SJSA1 (cell line): ENCODE measurements around the gene NCF4. TPM values are rescaled to one million over a fixed set of nuclear protein-coding genes. Genes with fewer than 3 reads are reported as not detected.
A peak's percentile ranks its signal among the peaks of the same experiment; 100 is the strongest.

Source experiments
- DNase-seq, 2 experiments: peaks; one replicate each; pipeline ENCODE4 v3.0.0-alpha.2; 2015 to 2020; ENCODE audit warnings: low spot score in 2 of 2, low read depth in 1 of 2
- H3K27ac ChIP-seq: fragments of 250-450 bp; sonication (Bioruptor Pico); 2 replicates; pipeline ENCODE4 v1.5.1; 2020; ENCODE audit warnings: mild to moderate bottlenecking, moderate library complexity
- H3K27me3 ChIP-seq: fragments of 250-450 bp; sonication (Bioruptor Pico); replicated peaks from 2 replicates; pipeline ENCODE4 v1.5.1; 2020; ENCODE audit warnings: mild to moderate bottlenecking, moderate library complexity
- H3K36me3 ChIP-seq: fragments of 250-450 bp; sonication (Bioruptor Pico); 2 replicates; pipeline ENCODE4 v1.5.1; 2020; ENCODE audit warnings: mild to moderate bottlenecking
- H3K4me1 ChIP-seq: fragments of 250-450 bp; sonication (Bioruptor Pico); replicated peaks from 2 replicates; pipeline ENCODE4 v1.6.1; 2021; ENCODE audit warnings: mild to moderate bottlenecking
- H3K4me3 ChIP-seq: fragments of 250-450 bp; sonication (Bioruptor Pico); 2 replicates; pipeline ENCODE4 v1.5.1; 2020; ENCODE audit warnings: mild to moderate bottlenecking
- H3K9me3 ChIP-seq: fragments of 250-450 bp; sonication (Bioruptor Pico); replicated peaks from 2 replicates; pipeline ENCODE4 v1.5.1; 2020; ENCODE audit warnings: mild to moderate bottlenecking
- total RNA-seq: library from RNA; depleted of rRNA; stranded (reverse); fragments of >200 nt; shearing (Covaris generic); gene quantifications from 2 replicates; pipeline ENCODE4 v1.2.3, GENCODE V29; 2014

NCF4 gene
- total RNA-seq, 1 experiment from 2014 or later, result not detected

- no peaks in the 10 kb centered on the region for H3K36me3 ChIP-seq
- H3K4me3 ChIP-seq, result no peak overlapping the region
- H3K27me3 ChIP-seq, result no peaks in the 10 kb centered on the region
- H3K4me1 ChIP-seq, result no peaks in the 10 kb centered on the region
- H3K27ac ChIP-seq, result no peak overlapping the region
- no peaks in the 10 kb centered on the region for H3K9me3 ChIP-seq
- no peak for DNase-seq
Observed at GRCh38 chr22:36863979-36864378, 3.2 kb downstream of the NCF4 start.

DNA sequence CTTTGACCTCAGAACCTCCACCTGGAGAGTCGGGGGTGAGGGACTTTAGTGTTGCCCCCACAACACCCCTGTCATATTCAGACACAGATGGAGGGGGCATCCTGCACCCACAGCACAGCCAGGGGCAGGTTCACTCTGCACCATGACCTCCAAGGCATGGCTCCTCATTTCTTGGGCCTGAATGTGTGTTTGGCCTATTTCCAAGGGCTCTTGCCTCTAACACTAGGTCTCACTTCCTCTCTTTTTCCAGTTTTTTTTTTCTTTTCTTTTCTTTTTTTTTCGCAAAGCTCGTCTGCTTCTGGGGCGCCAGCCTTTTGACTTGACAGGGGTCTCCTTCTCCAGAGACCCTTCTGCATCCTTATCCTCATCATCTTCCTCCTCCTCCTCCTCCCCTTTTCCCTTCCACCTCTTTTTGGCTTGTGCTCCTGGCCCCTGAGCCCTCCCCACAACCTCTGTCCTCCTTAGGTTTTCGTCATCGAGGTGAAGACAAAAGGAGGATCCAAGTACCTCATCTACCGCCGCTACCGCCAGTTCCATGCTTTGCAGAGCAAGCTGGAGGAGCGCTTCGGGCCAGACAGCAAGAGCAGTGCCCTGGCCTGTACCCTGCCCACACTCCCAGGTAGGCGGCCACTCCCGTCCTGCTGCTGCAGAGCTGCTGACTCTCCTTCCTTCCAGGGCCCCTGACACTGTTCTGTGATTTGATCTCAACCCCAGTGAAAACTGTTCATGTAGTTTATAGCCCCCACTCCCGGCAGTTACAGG, 3.8 kb downstream of the NCF4 start:
- Histone ChIP-seq H3K4me1 (no peaks in the 10 kb centered on the region), H3K4me3 (no peak overlapping the region), H3K27ac (no peak overlapping the region), H3K36me3 (no peaks in the 10 kb centered on the region), H3K9me3 (no peaks in the 10 kb centered on the region), H3K27me3 (no peaks in the 10 kb centered on the region)
- no peak for DNase-seq

DNA sequence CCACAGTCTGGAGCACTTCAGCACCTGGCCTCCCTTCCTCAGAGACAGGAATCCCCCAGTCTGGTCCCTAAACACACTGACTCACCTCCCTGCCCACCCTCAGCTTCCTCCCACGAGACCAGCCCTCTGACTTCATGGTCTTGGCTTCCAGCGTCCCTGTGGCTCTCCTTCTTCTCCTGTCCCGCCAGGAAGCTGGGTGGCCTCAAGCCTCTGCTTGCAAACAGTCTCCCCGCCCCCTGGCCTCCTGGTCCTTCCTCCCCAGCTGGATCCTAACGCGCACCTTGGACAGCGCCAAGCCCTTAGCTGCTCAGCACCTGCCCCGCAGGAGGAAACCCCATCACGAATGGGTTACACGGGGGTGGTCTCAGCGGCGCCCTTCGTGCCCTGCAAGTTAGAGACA, 4.5 kb downstream of the NCF4 start:
- no peak for DNase-seq
- Histone ChIP-seq H3K4me1 (no peaks in the 10 kb centered on the region), H3K27ac (no peak overlapping the region), H3K36me3 (no peaks in the 10 kb centered on the region), H3K9me3 (no peaks in the 10 kb centered on the region), H3K4me3 (no peak overlapping the region), H3K27me3 (no peaks in the 10 kb centered on the region)

GRCh38 chr22:36867695-36868094, 6.9 kb downstream of the NCF4 start:
- Histone ChIP-seq H3K4me3 (no peak overlapping the region), H3K36me3 (no peaks in the 10 kb centered on the region), H3K27ac (no peak overlapping the region), H3K9me3 (no peaks in the 10 kb centered on the region), H3K4me1 (no peaks in the 10 kb centered on the region), H3K27me3 (no peaks in the 10 kb centered on the region)
- DNase-seq, result no peak

DNA sequence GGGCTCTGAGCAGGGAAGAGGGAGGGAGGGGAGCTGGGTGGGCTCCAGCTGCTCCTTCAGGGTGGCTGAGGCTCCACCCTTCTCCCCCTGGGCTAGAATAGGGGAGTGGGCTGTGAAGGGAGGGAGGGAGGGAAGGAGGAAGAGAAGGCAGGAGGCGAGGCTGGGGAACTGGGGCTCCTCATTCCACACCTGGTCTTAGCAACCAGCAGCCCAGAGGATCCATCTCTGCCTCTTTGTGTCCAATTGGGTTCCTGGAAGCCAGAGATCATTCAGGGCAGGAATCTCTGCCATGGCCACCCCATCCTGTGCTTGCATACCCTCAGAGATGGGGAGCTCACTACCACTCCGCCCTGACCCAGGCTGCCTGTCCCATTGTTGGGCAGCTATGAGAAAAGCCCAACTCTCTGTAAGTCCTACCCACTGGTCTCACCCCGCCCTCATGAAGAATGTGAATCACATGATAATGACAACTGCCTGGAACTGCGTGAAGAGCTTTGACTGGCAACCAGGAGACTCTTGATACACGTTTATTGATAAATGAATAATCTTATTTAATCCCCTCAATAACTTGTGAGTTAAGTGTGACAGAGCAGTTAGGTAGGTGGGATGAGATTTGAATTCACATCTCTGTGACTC, 7.9 kb downstream of the NCF4 start:
- DNase-seq, result no peak

DNA sequence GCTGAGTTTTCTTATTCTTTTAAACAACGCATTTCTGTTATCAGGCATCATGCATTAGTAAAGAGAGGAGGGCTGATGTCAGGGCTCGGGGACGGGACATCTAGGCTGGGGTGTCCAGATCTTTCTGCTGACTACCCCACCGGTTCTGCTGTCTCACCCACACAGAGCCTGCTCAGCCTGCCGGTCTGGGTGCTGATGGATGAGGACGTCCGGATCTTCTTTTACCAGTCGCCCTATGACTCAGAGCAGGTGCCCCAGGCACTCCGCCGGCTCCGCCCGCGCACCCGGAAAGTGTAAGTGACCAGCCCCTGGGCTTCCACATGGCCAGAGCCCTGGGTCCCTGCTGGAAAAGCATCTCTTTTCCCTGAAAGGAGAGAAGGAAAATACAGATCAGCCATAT, 9.4 kb downstream of the NCF4 start:
- no peaks in the 10 kb centered on the region for H3K36me3 ChIP-seq
- no peaks in the 10 kb centered on the region for H3K9me3 ChIP-seq

More for the DNA sequence above, 7.9 kb downstream of the NCF4 start:
- peaks cover 5% of the 10 kb centered on the region for H3K4me1 ChIP-seq
- H3K4me3 ChIP-seq, result no peak overlapping the region
- H3K9me3 ChIP-seq, result no peaks in the 10 kb centered on the region
- no peaks in the 10 kb centered on the region for H3K36me3 ChIP-seq
- no peaks in the 10 kb centered on the region for H3K27me3 ChIP-seq
- no peak overlapping the region for H3K27ac ChIP-seq

DNA sequence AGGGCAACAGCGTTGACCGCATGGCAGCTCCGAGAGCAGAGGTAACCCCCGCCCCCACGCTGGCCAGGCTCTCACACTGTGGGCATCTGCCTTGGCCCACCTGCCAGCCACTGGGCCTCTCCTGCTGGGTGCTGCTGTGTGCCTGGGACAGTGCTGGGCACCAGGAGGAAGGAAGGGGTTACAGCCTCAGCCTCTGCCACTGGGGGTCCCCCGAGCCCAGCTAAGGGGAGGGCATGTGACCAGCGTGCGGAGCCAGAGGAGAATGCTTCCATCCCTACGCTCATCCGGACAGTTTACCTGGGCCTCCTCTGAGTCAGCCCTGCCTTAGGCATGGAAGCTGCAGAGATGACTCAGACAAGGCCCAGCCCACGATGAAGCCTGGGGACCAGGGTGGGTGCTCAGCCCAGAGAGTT, 10.9 kb downstream of the NCF4 start:
- H3K9me3 ChIP-seq, result no peaks in the 10 kb centered on the region
- peaks cover 12% of the 10 kb centered on the region for H3K4me1 ChIP-seq
- H3K4me3 ChIP-seq, result no peak overlapping the region
- DNase-seq, result no peak
- no peaks in the 10 kb centered on the region for H3K27me3 ChIP-seq
- H3K36me3 ChIP-seq, result no peaks in the 10 kb centered on the region
- no peak overlapping the region for H3K27ac ChIP-seq

More for the DNA sequence above, 9.4 kb downstream of the NCF4 start:
- Histone ChIP-seq H3K4me1 (peaks cover 12% of the 10 kb centered on the region), H3K4me3 (no peak overlapping the region), H3K27ac (no peak overlapping the region), H3K27me3 (no peaks in the 10 kb centered on the region)
- DNase-seq, result no peak

- Histone ChIP-seq H3K36me3 (no peaks in the 10 kb centered on the region), H3K27ac (no peak overlapping the region), H3K4me1 (peaks cover 12% of the 10 kb centered on the region), H3K27me3 (no peaks in the 10 kb centered on the region), H3K4me3 (no peak overlapping the region), H3K9me3 (no peaks in the 10 kb centered on the region)
- DNase-seq, result no peak
Observed at GRCh38 chr22:36872084-36872483, 11.3 kb downstream of the NCF4 start.

GRCh38 chr22:36872866-36873498, 12.2 kb downstream of the NCF4 start:
- no peak overlapping the region for H3K27ac ChIP-seq
- H3K36me3 ChIP-seq, result no peaks in the 10 kb centered on the region
- no peak overlapping the region for H3K4me3 ChIP-seq
- no peaks in the 10 kb centered on the region for H3K27me3 ChIP-seq
- H3K9me3 ChIP-seq, result no peaks in the 10 kb centered on the region
- no peak for DNase-seq
- H3K4me1 ChIP-seq, result peaks cover 12% of the 10 kb centered on the region

DNA sequence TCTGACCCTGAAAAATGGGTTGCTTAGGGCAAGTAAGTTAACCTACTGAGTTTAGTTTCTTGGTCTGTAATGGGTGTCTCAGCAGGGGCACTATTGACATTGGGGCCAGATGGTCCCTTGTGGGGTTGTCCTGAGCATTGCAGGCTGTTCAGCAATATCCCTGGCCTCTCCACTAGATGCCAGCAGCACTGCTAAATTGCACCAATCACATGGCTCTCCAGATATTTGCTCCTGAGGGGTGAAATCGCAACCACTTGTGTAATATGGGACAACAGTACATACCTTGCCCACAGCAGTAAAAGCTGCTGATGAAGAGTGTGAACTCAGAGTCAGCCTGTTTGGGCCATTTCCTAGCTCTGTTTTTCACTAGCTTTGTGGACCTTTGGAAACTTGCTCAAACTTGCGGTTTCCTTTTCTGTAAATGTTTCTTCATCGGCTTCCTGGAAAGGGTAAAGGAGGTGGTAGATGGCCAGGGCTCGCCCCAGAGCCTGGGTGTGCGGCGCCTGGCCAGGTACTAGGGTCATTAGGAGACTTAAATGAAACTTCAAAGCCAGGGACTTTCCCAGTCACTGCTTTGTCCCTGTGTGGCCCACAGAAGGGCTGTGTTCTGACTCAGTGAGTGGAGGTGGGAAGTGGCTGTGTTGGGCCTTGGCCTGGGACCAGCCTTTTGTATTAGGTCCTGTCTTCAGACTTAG, 13.0 kb downstream of the NCF4 start:
- Histone ChIP-seq H3K4me3 (no peak overlapping the region), H3K4me1 (peaks cover 12% of the 10 kb centered on the region), H3K27me3 (no peaks in the 10 kb centered on the region), H3K36me3 (no peaks in the 10 kb centered on the region), H3K27ac (peak overlapping the region; percentile 12; the same call in 1 of the 2 replicates), H3K9me3 (no peaks in the 10 kb centered on the region)
- DNase-seq, result peak; percentile 43 to 55

DNA sequence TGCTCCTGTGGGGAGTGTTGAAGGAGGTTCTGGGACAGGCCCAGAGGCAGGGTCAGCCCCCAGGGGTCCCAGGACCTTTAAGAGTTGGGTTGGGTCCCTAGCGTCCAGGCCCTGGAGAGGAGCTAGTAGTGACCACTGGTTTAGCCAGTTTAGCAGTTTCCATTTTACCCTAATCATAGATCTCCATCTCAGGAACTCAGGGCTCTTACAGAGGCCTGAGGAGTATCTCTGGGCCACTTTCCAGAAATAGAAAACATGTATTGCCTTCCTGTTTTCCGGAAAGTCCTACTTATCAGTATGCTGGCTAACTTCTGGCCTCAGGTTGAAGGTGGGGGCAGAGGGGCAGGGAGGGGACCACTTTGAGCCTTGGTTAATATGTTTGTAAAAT, 13.5 kb downstream of the NCF4 start:
- Histone ChIP-seq H3K4me3 (no peak overlapping the region), H3K36me3 (no peaks in the 10 kb centered on the region), H3K27me3 (no peaks in the 10 kb centered on the region), H3K4me1 (peaks cover 12% of the 10 kb centered on the region), H3K27ac (no peak overlapping the region), H3K9me3 (no peaks in the 10 kb centered on the region)
- no peak for DNase-seq

- no peaks in the 10 kb centered on the region for H3K9me3 ChIP-seq
- H3K4me3 ChIP-seq, result no peak overlapping the region
- no peaks in the 10 kb centered on the region for H3K36me3 ChIP-seq
- peaks cover 12% of the 10 kb centered on the region for H3K4me1 ChIP-seq
- no peaks in the 10 kb centered on the region for H3K27me3 ChIP-seq
- no peak overlapping the region for H3K27ac ChIP-seq
- DNase-seq, result no peak
Observed at GRCh38 chr22:36874736-36875135, 13.9 kb downstream of the NCF4 start.

DNA sequence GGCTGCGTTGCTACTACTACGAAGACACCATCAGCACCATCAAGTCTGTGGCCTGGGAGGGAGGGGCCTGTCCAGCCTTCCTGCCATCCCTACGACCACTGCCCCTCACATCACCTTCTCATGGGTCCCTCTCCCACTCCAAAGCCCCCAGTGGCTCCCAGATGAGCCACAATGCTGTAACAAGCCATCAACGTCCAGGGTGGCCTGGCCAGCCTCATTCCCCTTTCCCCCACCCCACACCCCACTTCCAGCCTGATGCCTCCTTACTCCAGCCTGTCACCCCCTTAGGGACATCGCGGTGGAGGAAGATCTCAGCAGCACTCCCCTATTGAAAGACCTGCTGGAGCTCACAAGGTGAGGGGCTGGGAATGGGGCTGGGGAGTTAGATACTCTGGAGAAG, 14.9 kb downstream of the NCF4 start:
- Histone ChIP-seq H3K27me3 (no peaks in the 10 kb centered on the region), H3K4me1 (peaks cover 12% of the 10 kb centered on the region), H3K36me3 (no peaks in the 10 kb centered on the region), H3K4me3 (no peak overlapping the region), H3K9me3 (no peaks in the 10 kb centered on the region), H3K27ac (no peak overlapping the region)
- DNase-seq, result no peak

GRCh38 chr22:36879775-36880174, 19.0 kb downstream of the NCF4 start:
- 0 out of 2 replicates have a peak, but pooled peaks cover under 1% of the 10 kb centered on the region for H3K27me3 ChIP-seq
- 0 out of 2 replicates have a peak, but pooled peaks cover 2% of the 10 kb centered on the region for H3K4me1 ChIP-seq
- no peak for DNase-seq
- no peaks in the 10 kb centered on the region for H3K9me3 ChIP-seq
- no peak overlapping the region for H3K4me3 ChIP-seq
- no peaks in the 10 kb centered on the region for H3K36me3 ChIP-seq
- H3K27ac ChIP-seq, result no peak overlapping the region
